ENCODE measurements around the gene INF2.

DNA sequence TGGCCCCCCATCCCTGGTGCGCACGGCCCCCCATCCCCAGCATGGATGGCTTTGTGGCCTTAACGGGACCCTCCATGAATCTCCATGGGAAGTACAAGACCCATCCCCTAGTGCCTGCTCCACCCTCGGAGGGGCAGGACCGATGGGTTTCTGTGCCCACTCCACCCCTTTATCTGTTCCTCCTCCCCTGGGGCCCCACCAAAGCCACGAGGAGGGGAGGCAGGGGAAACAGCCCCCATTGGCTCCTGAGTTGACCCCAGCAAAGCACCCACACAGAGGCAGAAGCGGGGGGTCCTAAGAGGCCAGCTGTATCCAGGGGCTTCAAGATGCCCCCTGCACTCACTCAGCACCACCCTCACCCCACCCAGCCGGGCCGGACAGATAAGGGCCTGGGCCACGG is 48.7 kb upstream of the INF2 start:
- TF ChIP-seq EZH2phosphoT487 (IDR thresholded peaks at IDR 0.05; ENCODE audit: insufficient read depth, low read depth) (no peak), EZH2 (IDR thresholded peaks at IDR 0.05; ENCODE audit: insufficient read depth, poor library complexity, severe bottlenecking) (no peak)

Measured in GM23248 (cell line).